ENCODE measurements around the gene ASAP2. TPM values are rescaled to one million over a fixed set of nuclear protein-coding genes. Genes with fewer than 3 reads are reported as not detected.

The ASAP2 gene
- total RNA-seq, 1 experiment from 2014 or later: 12.6 TPM

DNA sequence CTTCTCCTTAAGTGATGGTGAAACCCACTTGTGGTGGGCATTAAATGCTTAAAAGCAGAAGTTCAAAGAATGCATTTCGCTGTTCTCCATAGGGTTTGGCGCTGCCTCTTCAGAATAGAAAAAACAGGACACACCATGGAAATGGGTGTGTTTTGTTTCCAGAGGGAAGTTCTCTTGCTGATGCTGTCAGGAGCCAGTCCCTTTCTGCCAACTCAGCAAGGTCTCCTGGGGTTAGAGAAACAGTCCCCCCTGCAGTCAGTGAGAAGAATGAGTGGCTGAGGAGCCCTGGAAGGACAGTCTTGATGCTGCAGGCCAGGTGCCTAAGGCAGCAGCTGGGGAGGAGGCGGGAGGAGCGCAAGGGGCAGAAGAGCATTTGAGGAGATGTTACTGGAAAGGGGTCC is 37.8 kb upstream of the ASAP2 start:
- H3K4ac ChIP-seq (ENCODE audit: low read depth, low read length): no peak overlapping the region
- DNase-seq: peak; percentile 48
- Mint-ChIP-seq H3K9me3 (peaks cover 0 to 3% of the 10 kb centered on the region in 2 experiments; a peak in 3 of 5 replicates), H3K4me3 (no peak overlapping the region), H3K36me3 (ENCODE audit: insufficient read depth in 1 of 3, low read depth in 3 of 3) (no peaks in the 10 kb centered on the region), H3K4me1 (peaks cover 13 to 20% of the 10 kb centered on the region in 2 experiments), H3K27me3 (ENCODE audit: low read depth) (peaks cover 6% of the 10 kb centered on the region), H3K27ac (no peak overlapping the region)
- H4K5ac ChIP-seq (ENCODE audit: insufficient read length, low read depth, low read length): no peak overlapping the region
- no peak overlapping the region for H4K91ac ChIP-seq (ENCODE audit: insufficient read length, low read depth, low read length)
- H2BK120ac ChIP-seq (ENCODE audit: low read depth, low read length, poor library complexity, severe bottlenecking): no peak overlapping the region
- 0 out of 2 replicates have a peak, but pooled peaks cover 2% of the 10 kb centered on the region for H3K4me1 ChIP-seq (ENCODE audit: insufficient read depth, low read length)
- H3K18ac ChIP-seq (ENCODE audit: insufficient read length, low read depth, low read length): no peak overlapping the region
- no CpG with 5 or more reads among the region's 4 CpGs for WGBS (ENCODE audit: extremely low coverage, insufficient read length, low lambda C conversion rate)
- H2AFZ ChIP-seq (ENCODE audit: low read length): no peak overlapping the region
- H3K14ac ChIP-seq (ENCODE audit: insufficient read depth, low read length): no peak overlapping the region
- no peak overlapping the region for H3K56ac ChIP-seq (ENCODE audit: insufficient read length, low read depth, low read length)
- H3K27me3 ChIP-seq (ENCODE audit: insufficient read depth, low read length): no peaks in the 10 kb centered on the region
- no peak overlapping the region for H3T11ph ChIP-seq (ENCODE audit: low read length)
- no peak overlapping the region for H2BK5ac ChIP-seq (ENCODE audit: insufficient read length, low read length)
- no peak overlapping the region for H2AK5ac ChIP-seq (ENCODE audit: insufficient read length, low read length)
- H3K79me2 ChIP-seq (ENCODE audit: insufficient read depth, low read length): no peaks in the 10 kb centered on the region
- H3K4me2 ChIP-seq (ENCODE audit: insufficient read depth, insufficient read length, low read length): no peak overlapping the region
- no peak overlapping the region for H3K27ac ChIP-seq (ENCODE audit: insufficient read length, low read depth, low read length)
- H4K8ac ChIP-seq (replicated peaks; ENCODE audit: insufficient read length, low read depth, low read length): no peak overlapping the region
- H3K9me3 ChIP-seq (ENCODE audit: control insufficient read depth, low read depth, low read length): no peaks in the 10 kb centered on the region
- H3K79me1 ChIP-seq (ENCODE audit: insufficient read depth, low read depth, low read length, poor library complexity, severe bottlenecking): no peaks in the 10 kb centered on the region
- H2BK20ac ChIP-seq (ENCODE audit: low read depth, low read length, poor library complexity, severe bottlenecking): no peak overlapping the region
- no peak overlapping the region for H3K9ac ChIP-seq (ENCODE audit: extremely low read depth, insufficient read length, low read length)
- no peaks in the 10 kb centered on the region for H3K23me2 ChIP-seq (ENCODE audit: insufficient read length, low read depth, low read length, poor library complexity, severe bottlenecking)
- TF ChIP-seq, protein P1, sequence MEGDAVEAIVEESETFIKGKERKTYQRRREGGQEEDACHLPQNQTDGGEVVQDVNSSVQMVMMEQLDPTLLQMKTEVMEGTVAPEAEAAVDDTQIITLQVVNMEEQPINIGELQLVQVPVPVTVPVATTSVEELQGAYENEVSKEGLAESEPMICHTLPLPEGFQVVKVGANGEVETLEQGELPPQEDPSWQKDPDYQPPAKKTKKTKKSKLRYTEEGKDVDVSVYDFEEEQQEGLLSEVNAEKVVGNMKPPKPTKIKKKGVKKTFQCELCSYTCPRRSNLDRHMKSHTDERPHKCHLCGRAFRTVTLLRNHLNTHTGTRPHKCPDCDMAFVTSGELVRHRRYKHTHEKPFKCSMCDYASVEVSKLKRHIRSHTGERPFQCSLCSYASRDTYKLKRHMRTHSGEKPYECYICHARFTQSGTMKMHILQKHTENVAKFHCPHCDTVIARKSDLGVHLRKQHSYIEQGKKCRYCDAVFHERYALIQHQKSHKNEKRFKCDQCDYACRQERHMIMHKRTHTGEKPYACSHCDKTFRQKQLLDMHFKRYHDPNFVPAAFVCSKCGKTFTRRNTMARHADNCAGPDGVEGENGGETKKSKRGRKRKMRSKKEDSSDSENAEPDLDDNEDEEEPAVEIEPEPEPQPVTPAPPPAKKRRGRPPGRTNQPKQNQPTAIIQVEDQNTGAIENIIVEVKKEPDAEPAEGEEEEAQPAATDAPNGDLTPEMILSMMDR (conservative IDR thresholded peaks at IDR 0.05): no peak
- no peaks in the 10 kb centered on the region for H4K20me1 ChIP-seq (ENCODE audit: control insufficient read depth, insufficient read depth, insufficient read length)
- H3K23ac ChIP-seq (ENCODE audit: insufficient read length, low read depth, low read length): no peak overlapping the region
- H2BK15ac ChIP-seq (ENCODE audit: low read depth, low read length): no peak overlapping the region
- H2BK12ac ChIP-seq (ENCODE audit: insufficient read length, low read depth, low read length): no peak overlapping the region

All from H9 (cell line).